NT2/D1 (cell line): ENCODE data around the gene TRIM47.
"Not testable (repeated sequence)": the region's sequence is repeated elsewhere in the genome, so short reads cannot be mapped to it uniquely, and the experiment has no call there.

Experiments
- DNase-seq: peaks from one replicate; pipeline ENCODE4 v3.0.0-alpha.2; 2011; ENCODE audit warnings: low read depth, low spot score
- H3K27me3 ChIP-seq: 2 replicates; pipeline ENCODE4 v1.6.0; 2011; ENCODE audit warnings: mild to moderate bottlenecking; ENCODE audit not compliant: insufficient read length, insufficient read depth
- H3K36me3 ChIP-seq: 2 replicates; pipeline ENCODE4 v1.6.1; 2011; ENCODE audit warnings: mild to moderate bottlenecking, low read length, mixed read lengths; ENCODE audit not compliant: insufficient read depth, insufficient read length
- H3K4me1 ChIP-seq: 2 replicates; pipeline ENCODE4 v1.5.1; 2011; ENCODE audit not compliant: insufficient read depth, insufficient read length
- H3K4me3 ChIP-seq: 2 replicates; pipeline ENCODE4 v1.5.1; 2011; ENCODE audit warnings: low read depth; ENCODE audit not compliant: insufficient read length
- H3K9ac ChIP-seq: 2 replicates; pipeline ENCODE4 v1.6.0; 2011; ENCODE audit warnings: low read depth; ENCODE audit not compliant: insufficient read length
- H3K9me3 ChIP-seq: 2 replicates; pipeline ENCODE4 v1.5.1; 2011; ENCODE audit warnings: mild to moderate bottlenecking, low read length; ENCODE audit not compliant: insufficient read depth
- SUZ12 ChIP-seq: IDR thresholded peaks from 2 replicates; pipeline ENCODE4 v1.6.1; 2011; ENCODE audit not compliant: insufficient read length, insufficient read depth; ENCODE audit errors: extremely low read depth
- YY1 ChIP-seq: IDR thresholded peaks from 2 replicates; pipeline ENCODE4 v1.6.1; 2011; ENCODE audit not compliant: insufficient read length, insufficient read depth
- ZNF274 ChIP-seq: IDR thresholded peaks from 2 replicates; pipeline ENCODE4 v1.6.1; 2011; ENCODE audit warnings: mild to moderate bottlenecking, low read depth, low read length

TRIM47 gene

GRCh38 chr17:75875182-75875939 is 3.0 kb downstream of the TRIM47 start:
- peaks cover 22% of the 10 kb centered on the region for H3K4me1 ChIP-seq
- TF ChIP-seq SUZ12: no peak
- no peak for TF ChIP-seq ZNF274

GRCh38 chr17:75874323-75875181 is 3.8 kb downstream of the TRIM47 start:
- TF ChIP-seq SUZ12: no peak
- TF ChIP-seq ZNF274: no peak
- TF ChIP-seq YY1: no peak
- H3K4me3 ChIP-seq: no peak overlapping the region
- no peak for DNase-seq
- peaks cover 13% of the 10 kb centered on the region for H3K27me3 ChIP-seq
- peaks cover 22% of the 10 kb centered on the region for H3K4me1 ChIP-seq
- H3K9me3 ChIP-seq: no peaks in the 10 kb centered on the region
- H3K36me3 ChIP-seq: peaks cover 32% of the 10 kb centered on the region
- H3K9ac ChIP-seq: no peak overlapping the region

More at GRCh38 chr17:75875182-75875939, 3.0 kb downstream of the TRIM47 start:
- no peak for DNase-seq
- H3K36me3 ChIP-seq: peaks cover 32% of the 10 kb centered on the region
- H3K27me3 ChIP-seq: peaks cover 13% of the 10 kb centered on the region
- no peaks in the 10 kb centered on the region for H3K9me3 ChIP-seq
- no peak overlapping the region for H3K4me3 ChIP-seq
- H3K9ac ChIP-seq: peak overlapping the region; percentile 61

GRCh38 chr17:75873587-75874322 is 4.6 kb downstream of the TRIM47 start:
- Histone ChIP-seq H3K27me3 (peaks cover 13% of the 10 kb centered on the region), H3K36me3 (peaks cover 32% of the 10 kb centered on the region), H3K9me3 (no peaks in the 10 kb centered on the region), H3K4me1 (peaks cover 22% of the 10 kb centered on the region), H3K9ac (no peak overlapping the region), H3K4me3 (no peak overlapping the region)
- TF ChIP-seq ZNF274 (no peak), SUZ12 (no peak), YY1 (no peak)
- no peak for DNase-seq

- no peak for DNase-seq
- Histone ChIP-seq H3K9me3 (no peaks in the 10 kb centered on the region), H3K9ac (peak overlapping the region; percentile 4), H3K4me1 (peaks cover 22% of the 10 kb centered on the region), H3K36me3 (peaks cover 32% of the 10 kb centered on the region), H3K27me3 (peaks cover 13% of the 10 kb centered on the region), H3K4me3 (no peak overlapping the region)
- no peak for TF ChIP-seq YY1
- no peak for TF ChIP-seq ZNF274
- TF ChIP-seq SUZ12: no peak
Measured at GRCh38 chr17:75872434-75873351, 5.7 kb downstream of the TRIM47 start.

- H3K4me1 ChIP-seq, H3K27me3 ChIP-seq, H3K9ac ChIP-seq, H3K9me3 ChIP-seq, H3K4me3 ChIP-seq, DNase-seq: not testable (repeated sequence)
- H3K36me3 ChIP-seq: peaks cover 17% of the 10 kb centered on the region
Measured at GRCh38 chr17:75870228-75870627, 8.2 kb downstream of the TRIM47 start.

- H3K4me1 ChIP-seq: peaks cover 11% of the 10 kb centered on the region
- H3K27me3 ChIP-seq: no peaks in the 10 kb centered on the region
- peak overlapping the region; percentile 61 for H3K9ac ChIP-seq
- no peak for DNase-seq
- peaks cover 11% of the 10 kb centered on the region for H3K36me3 ChIP-seq
- H3K4me3 ChIP-seq: no peak overlapping the region
- TF ChIP-seq ZNF274: no peak
- TF ChIP-seq SUZ12: no peak
- no peak for TF ChIP-seq YY1
- no peaks in the 10 kb centered on the region for H3K9me3 ChIP-seq
Measured at GRCh38 chr17:75869282-75870141, 8.9 kb downstream of the TRIM47 start.

- DNase-seq, H3K27me3 ChIP-seq, H3K9me3 ChIP-seq, H3K36me3 ChIP-seq, H3K4me3 ChIP-seq, H3K9ac ChIP-seq: not testable (repeated sequence)
- peaks cover 15% of the 10 kb centered on the region for H3K4me1 ChIP-seq
Measured at GRCh38 chr17:75868730-75869281, 9.6 kb downstream of the TRIM47 start.

GRCh38 chr17:75865404-75866188 is 12.8 kb downstream of the TRIM47 start:
- H3K27me3 ChIP-seq, H3K4me3 ChIP-seq, H3K9me3 ChIP-seq, H3K36me3 ChIP-seq, H3K4me1 ChIP-seq, DNase-seq: not testable (repeated sequence)
- peak overlapping the region; percentile 27 for H3K9ac ChIP-seq
